NCI-H1930 (cell line): ENCODE measurements around the gene CYFIP1.
A peak's percentile ranks its signal among the peaks of the same experiment; 100 is the strongest.
"Not testable (repeated sequence)": the region's sequence is repeated elsewhere in the genome, so short reads cannot be mapped to it uniquely, and the experiment has no call there.

Source experiments
- DNase-seq, 2 experiments: peaks; one replicate each; lab custom pipeline; 2025; lab: John Stamatoyannopoulos, UW

CYFIP1 gene

GRCh38 chr15:22980189-22981050, at the start of gene CYFIP1:
CYFIP1 (minus strand) TSS chr15:22980368; CDS start chr15:22947285, 33,083 bp downstream.
- DNase-seq = peak; percentile 34 to 37

- no peak for DNase-seq
Measured at GRCh38 chr15:23026218-23026617, 46.0 kb upstream of the CYFIP1 start.

GRCh38 chr15:23022156-23022555, 42.0 kb upstream of the CYFIP1 start:
- no peak for DNase-seq

- DNase-seq = no peak
Measured at GRCh38 chr15:23014394-23015000, 34.3 kb upstream of the CYFIP1 start.

GRCh38 chr15:23013681-23014080, 33.5 kb upstream of the CYFIP1 start:
- no peak for DNase-seq

- not testable (repeated sequence) for DNase-seq
Measured at GRCh38 chr15:23012616-23013015, 32.4 kb upstream of the CYFIP1 start.

GRCh38 chr15:23003736-23004135, 23.6 kb upstream of the CYFIP1 start:
- no peak for DNase-seq

GRCh38 chr15:23002920-23003319, 22.8 kb upstream of the CYFIP1 start:
- no peak for DNase-seq

GRCh38 chr15:22995795-22996194, 15.6 kb upstream of the CYFIP1 start:
- no peak for DNase-seq

GRCh38 chr15:22992024-22992326, 11.8 kb upstream of the CYFIP1 start:
- DNase-seq = no peak

GRCh38 chr15:22989576-22990477, 9.7 kb upstream of the CYFIP1 start:
- DNase-seq = no peak

GRCh38 chr15:22988811-22989210, 8.6 kb upstream of the CYFIP1 start:
- no peak for DNase-seq

GRCh38 chr15:22981931-22982330, 1.8 kb upstream of the CYFIP1 start:
- DNase-seq = not testable (repeated sequence)

- DNase-seq = no peak
Measured at GRCh38 chr15:22981051-22981840, 1.1 kb upstream of the CYFIP1 start.

GRCh38 chr15:22979238-22980188, 655 bp downstream of the CYFIP1 start:
- DNase-seq = no peak

- DNase-seq = no peak
Measured at GRCh38 chr15:22978691-22979237, 1.4 kb downstream of the CYFIP1 start.

- no peak for DNase-seq
Measured at GRCh38 chr15:22974745-22975144, 5.4 kb downstream of the CYFIP1 start.

- no peak for DNase-seq
Measured at GRCh38 chr15:22973987-22974386, 6.2 kb downstream of the CYFIP1 start.

GRCh38 chr15:22973286-22973685, 6.9 kb downstream of the CYFIP1 start:
- no peak for DNase-seq

- DNase-seq = no peak
Measured at GRCh38 chr15:22969489-22969888, 10.7 kb downstream of the CYFIP1 start.
